GM12875 (cell line): ENCODE measurements around the gene ALAD.

ENCODE experiments used
- H3K4me3 ChIP-seq: one replicate; pipeline ENCODE4 v1.5.1; 2011; ENCODE audit warnings: low read depth, low read length, control low read depth
- CTCF ChIP-seq: IDR thresholded peaks from 2 replicates; pipeline ENCODE4 v1.5.1; 2011; ENCODE audit warnings: low read depth, mild to moderate bottlenecking, control low read depth, inconsistent platforms, low read length, moderate library complexity, borderline replicate concordance; ENCODE audit not compliant: insufficient read depth

Gene ALAD

GRCh38 chr9:113428062-113428615 lies 27.1 kb upstream of the ALAD start:
- H3K4me3 ChIP-seq = no peak overlapping the region
- no peak for TF ChIP-seq CTCF

DNA sequence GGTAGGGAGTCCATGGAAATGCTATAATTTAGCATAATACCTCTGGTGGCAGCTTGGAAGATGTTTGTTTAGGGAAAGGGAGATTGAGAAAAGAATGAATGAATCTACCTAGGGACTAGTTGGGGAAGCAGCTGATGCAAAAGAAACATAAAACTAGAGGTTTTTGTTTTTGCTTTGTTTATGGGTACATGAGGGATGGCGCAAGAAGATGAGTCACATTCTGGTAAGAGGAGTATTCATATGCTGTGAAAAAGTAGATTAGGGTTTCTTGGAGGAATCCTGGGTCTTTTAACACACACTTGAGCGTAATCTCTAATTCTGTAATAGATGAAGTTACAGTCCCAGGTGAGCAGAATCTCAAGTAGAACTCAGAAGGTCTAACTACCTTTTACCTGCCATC lies 26.5 kb upstream of the ALAD start:
- TF ChIP-seq CTCF = no peak
- no peak overlapping the region for H3K4me3 ChIP-seq

- no peak overlapping the region for H3K4me3 ChIP-seq
These were observed 25.6 kb upstream of the ALAD start for GRCh38 chr9:113426701-113427100.

GRCh38 chr9:113425072-113425471 lies 24.0 kb upstream of the ALAD start:
- TF ChIP-seq CTCF = no peak
- H3K4me3 ChIP-seq = no peak overlapping the region

More at GRCh38 chr9:113426701-113427100, 25.6 kb upstream of the ALAD start:
- TF ChIP-seq CTCF = no peak

GRCh38 chr9:113421726-113422125 lies 20.6 kb upstream of the ALAD start:
- TF ChIP-seq CTCF = no peak
- no peak overlapping the region for H3K4me3 ChIP-seq

DNA sequence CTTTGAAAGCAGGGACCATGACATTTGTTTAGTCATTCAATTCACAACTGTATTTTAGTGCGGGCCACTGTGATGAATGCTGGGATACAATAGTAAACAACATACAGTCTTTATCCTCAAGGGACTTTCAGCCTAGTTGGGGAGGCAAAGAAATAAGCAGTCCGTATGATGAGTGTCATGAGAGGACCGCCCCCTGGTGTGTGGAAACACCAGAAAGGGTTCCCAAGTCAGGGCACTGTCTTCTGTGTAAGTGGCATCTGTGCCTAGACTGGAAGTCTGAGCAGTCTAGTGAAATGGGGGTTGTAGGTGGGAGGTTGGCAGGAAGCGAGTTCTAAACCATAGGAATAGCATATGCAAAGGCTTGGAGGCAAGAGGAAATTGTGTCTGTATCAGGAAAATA lies 16.3 kb upstream of the ALAD start:
- TF ChIP-seq CTCF = no peak
- H3K4me3 ChIP-seq = no peak overlapping the region

- no peak for TF ChIP-seq CTCF
- H3K4me3 ChIP-seq = no peak overlapping the region
These were observed 15.2 kb upstream of the ALAD start for GRCh38 chr9:113416149-113416721.
